Stimulated activated CD4-positive, alpha-beta T cell treated with anti-CD3 and anti-CD28 coated beads, TNF-alpha, amount 100 ng/mL, for 48 hours (primary cell): ENCODE measurements around the gene JAZF1.

Source experiments
- DNase-seq, 3 donors: peaks; one replicate each; pipeline ENCODE4 v3.0.0-alpha.2; 2020; ENCODE audit warnings: low read depth in 3 of 3

JAZF1 gene

GRCh38 chr7:27840313-27840712 is 340.3 kb downstream of the JAZF1 start:
- peak in 2 of 3 donors; percentile 3 to 10 for DNase-seq

GRCh38 chr7:27839099-27839498 is 341.5 kb downstream of the JAZF1 start:
- no peak for DNase-seq

DNA sequence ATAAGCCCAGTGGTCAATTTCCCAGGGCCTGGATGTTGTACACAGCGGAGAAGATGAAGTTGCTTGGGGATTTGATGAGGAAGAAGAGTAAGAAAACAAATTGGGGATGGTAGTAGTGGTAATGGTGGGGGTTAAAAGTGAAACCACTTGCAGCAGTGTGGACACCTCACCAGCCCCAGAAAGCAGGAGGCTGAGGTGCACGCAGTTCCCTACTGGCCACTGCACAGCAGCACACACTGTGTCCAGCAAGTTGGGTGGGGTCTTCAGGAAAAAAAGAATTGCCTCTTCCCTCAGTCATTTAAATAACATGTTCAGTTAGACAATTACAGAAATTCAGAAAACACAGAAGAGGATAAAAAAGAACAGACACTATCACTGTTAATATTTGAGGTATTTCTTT is 344.1 kb downstream of the JAZF1 start:
- DNase-seq: no peak

DNA sequence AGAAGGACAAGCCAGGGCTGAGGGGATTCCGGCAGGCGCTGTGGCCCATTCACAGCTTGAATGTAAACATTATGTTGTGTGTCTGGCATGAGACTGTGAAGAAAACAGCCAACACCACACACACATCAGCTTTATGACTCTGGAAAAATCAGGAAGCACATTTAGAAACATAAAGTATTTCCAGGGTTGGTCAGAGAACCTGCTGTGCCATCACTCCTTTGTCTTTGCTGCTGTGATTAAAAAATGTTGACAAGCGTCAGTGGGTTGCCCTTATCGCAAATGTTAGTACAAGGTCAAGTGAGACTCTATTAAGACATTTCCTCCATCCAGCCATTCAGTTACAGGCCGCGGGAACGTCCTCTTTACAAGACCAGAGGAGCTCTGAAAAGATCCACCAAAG is 345.2 kb downstream of the JAZF1 start:
- DNase-seq: no peak

DNA sequence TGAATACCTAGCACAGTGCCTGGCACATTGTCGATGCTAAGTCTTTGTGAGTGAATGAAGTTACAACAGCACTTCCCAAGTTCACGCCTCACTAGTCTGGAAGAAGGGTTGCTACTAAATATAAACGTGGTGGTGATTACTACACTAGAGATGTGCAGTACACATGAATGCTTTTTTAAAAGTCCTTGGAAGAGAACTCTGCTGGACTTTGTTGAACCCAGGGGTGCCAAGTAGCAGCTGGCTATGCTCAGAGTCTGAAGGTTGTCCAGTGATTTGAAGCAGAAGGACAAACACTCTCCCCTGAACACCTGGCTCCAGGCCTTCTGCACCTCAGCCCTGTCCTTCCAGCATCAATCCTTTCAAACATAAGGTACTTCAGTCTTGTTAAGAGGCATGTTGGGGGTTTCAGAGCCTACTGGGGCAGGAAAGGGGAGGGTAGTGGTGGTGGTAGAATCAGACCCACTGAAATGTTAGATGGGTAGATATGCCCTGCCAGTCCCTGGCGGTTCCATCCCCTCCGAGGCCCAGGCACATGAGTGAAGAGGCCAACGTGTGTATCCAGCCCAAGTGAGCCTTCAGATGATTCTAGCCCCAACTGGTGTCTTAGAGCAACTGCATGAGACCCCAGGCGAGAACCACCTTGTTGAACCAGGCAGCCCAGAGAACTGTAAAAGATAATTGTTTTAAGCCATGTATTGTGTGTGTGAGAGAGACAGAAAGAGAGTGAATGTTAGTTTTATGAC is 346.2 kb downstream of the JAZF1 start:
- DNase-seq: no peak

DNA sequence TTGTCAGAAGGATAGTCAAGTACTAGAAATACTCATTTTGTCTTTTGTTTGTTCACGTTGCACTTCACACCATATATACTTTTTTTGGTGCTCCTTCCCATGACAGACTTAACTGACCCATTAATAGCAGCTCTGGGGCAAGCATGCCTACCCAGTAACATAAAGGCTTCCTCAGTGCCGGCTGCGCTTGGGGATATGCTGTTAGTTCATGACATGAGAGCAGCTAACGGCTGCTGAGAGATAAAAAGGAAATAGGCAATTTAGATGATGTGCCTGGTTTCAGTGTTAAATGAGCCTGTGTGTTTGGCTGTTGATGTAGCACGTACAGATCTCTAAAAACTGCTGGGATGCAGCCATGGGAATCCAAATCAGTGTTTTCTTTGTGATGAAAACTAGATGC is 354.2 kb downstream of the JAZF1 start:
- no peak for DNase-seq

DNA sequence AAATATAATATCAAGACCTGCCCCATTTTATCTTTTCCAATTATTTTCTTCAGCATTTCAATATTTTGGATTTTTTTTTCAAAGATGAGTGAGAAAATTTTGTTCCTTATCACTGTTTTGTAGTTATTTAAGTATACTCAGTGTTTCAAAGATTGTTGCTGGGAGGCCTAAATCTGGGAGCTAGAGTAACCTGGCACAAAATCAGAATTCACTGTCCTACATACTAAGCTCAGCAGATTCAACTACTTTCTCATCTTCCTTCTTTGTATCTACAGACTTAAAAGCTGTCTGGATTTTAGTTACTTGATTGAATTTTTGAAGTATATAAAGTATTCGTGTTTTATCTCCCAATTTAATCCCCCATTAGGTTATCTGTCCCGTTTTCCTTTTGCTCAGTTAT is 354.7 kb downstream of the JAZF1 start:
- DNase-seq: no peak

GRCh38 chr7:27822245-27822644 is 358.4 kb downstream of the JAZF1 start:
- DNase-seq: no peak

GRCh38 chr7:27812706-27813105 is 367.9 kb downstream of the JAZF1 start:
- DNase-seq: no peak

DNA sequence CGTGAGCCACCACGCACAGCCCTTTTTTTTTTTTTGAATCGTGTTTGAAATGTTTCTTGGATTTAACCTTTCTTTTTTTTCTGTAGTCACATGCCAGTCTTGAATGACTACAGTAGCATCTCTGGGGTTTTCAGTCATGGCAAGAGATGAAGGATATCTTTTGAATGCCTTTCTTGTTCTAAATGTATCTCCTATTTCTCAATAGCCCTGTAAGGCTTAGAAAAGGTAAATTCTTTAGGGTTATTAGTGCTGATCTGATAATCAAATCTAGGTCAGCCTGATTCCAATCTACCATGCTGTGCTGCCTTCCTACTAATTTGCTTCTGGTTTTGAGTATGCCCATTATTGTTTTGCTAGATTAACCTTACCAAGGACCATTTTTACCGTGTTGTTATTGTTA is 370.4 kb downstream of the JAZF1 start:
- DNase-seq: no peak

GRCh38 chr7:27808626-27809025 is 372.0 kb downstream of the JAZF1 start:
- DNase-seq: no peak

GRCh38 chr7:27804139-27804538 is 376.5 kb downstream of the JAZF1 start:
- DNase-seq: no peak

- DNase-seq: no peak
These were observed 377.6 kb downstream of the JAZF1 start for GRCh38 chr7:27802999-27803398.

GRCh38 chr7:27799212-27799611 is 381.4 kb downstream of the JAZF1 start:
- no peak for DNase-seq

GRCh38 chr7:27795977-27796376 is 384.6 kb downstream of the JAZF1 start:
- DNase-seq: no peak

DNA sequence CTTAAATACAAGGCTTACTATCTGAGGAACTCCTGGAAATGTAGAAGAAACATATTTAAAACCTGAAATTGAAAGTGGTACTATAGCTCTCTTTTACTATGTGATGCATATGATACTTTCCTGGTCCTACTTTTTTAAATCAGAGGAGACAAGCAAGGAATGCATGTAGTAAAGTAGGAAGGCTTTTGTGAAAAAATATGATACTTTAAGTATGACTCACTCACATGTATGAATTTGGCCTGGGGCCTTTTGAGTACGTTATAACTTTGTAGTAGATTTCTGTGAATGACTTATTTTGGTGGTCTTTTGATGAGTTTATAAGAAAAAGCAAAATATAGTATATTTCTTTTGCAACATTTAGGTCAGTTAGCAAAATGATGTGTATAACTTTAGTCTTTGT is 386.8 kb downstream of the JAZF1 start:
- DNase-seq: no peak

DNA sequence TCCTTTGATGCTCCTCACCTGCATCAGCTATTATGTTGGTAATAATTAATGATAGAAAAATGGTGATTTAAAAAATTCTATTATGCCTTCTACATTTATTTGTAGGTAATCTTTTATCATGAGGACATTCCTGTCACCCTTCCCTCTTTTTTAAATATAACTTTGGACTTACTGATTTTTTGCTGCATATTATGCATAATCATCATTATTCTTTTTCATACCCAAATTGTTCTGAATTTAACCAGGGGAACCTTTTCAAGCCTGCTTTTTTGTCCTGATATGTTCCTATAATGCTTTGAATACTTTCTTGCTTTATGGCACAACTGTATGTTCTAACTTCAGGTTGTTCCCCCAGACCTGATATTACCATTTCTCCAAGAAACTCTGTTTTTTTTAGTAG is 392.2 kb downstream of the JAZF1 start:
- DNase-seq: no peak

DNA sequence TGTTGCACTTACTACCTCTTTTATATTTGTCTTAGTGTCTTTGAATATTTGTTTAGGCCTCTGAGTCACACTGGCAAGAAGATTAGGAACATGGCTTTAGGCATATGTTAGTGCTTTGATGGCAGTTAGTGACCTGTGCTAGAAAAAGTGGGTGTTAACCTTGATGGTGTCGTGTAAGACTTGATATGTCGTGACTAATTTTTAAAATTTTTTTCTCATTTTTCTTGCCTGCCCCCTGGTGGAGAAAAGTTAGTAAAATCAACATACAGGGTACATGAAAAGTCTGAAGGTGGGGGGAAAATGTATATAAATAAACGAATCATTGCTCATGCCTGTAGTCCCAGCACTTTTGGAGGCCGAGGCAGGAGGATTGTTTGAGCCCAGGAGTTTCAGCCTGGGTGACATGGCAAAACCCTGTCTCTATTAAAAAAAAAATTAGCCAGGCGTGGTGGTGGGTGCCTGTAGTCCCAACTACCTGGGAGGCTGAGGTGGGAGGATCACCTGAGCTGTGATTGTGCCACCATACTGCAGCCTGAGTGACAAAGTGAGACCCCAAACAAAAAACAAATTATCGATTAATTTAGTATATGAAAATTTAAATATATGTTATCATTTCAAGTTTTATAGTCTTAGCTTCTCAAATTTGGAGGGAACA is 396.1 kb downstream of the JAZF1 start:
- DNase-seq: peak in 2 of 3 donors; percentile 11 to 30

DNA sequence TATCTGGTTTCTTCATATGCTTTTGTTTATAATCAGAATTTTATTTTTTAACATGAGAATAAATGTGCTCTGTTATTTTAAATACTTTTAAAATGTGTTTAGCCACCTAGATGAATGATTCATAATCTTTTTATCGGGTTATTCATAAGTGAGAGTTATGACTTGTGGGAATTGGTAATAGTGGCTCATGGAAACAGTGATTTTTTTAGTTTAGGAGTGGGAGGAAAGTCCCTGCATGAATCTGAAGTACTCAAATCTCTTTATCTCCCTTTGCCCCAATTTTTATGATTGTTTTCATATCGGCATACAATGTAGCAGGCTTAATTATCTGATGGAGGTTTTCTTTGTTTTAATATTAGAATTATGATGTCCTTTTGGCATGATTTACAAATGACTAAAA is 397.7 kb downstream of the JAZF1 start:
- no peak for DNase-seq

DNA sequence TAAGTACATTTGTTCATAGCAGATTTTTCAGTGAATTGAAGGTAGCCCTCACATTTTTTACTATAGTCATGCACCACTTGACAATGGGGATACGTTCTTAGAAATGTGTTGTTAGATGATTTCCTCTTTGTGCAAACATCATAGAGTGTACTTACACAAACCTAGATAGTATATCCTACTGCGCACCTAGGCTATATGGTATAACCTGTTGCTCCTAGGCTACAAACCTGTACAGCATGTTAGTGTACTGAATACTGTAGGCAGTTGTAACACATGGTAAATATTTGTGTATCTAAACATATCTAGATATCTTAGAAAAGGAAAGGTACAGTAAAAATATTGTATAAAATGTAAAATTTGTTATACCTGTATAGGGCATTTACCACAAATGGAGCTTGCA is 399.4 kb downstream of the JAZF1 start:
- DNase-seq: no peak
